Thyroid gland (tissue), 4 donors: ENCODE data around the gene GLCCI1.

ENCODE experiments used
- CTCF ChIP-seq, 6 experiments: fragments of 200-600 bp in 3 of 6; fragments of 450-650 bp in 3 of 6; sonication (generic) in 3 of 6; IDR thresholded peaks; one replicate each; pipeline ENCODE4 v1.5.1; 2016 to 2019; ENCODE audit warnings: antibody characterized with exemption in 6 of 6, mild to moderate bottlenecking in 2 of 6, inconsistent platforms in 1 of 6, moderate library complexity in 1 of 6
- POLR2A ChIP-seq, 2 donors: fragments of 450-650 bp; IDR thresholded peaks; one replicate each; pipeline ENCODE4 v1.6.1; 2017; ENCODE audit warnings: antibody characterized with exemption in 2 of 2, mild to moderate bottlenecking in 2 of 2, moderate library complexity in 1 of 2

- TF ChIP-seq CTCF (IDR thresholded peaks at IDR 0.05), result no peak
- no peak for TF ChIP-seq POLR2A (IDR thresholded peaks at IDR 0.05)
These were observed 37.0 kb upstream of the GLCCI1 start for GRCh38 chr7:7931626-7932025.
